Measurements from ENCODE around the gene CACNA2D4.

Gene CACNA2D4

GRCh38 chr12:1913377-1914113, 4.9 kb downstream of the CACNA2D4 start:
- H3K9ac ChIP-seq (ENCODE audit: low read length): no peak overlapping the region
- H3K4me2 ChIP-seq (ENCODE audit: low read length): no peak overlapping the region
- H4K20me1 ChIP-seq (ENCODE audit: insufficient read depth, low read length): no peaks in the 10 kb centered on the region
- no peaks in the 10 kb centered on the region for H3K9me3 ChIP-seq (ENCODE audit: insufficient read depth, low read length)
- 0 out of 2 replicates have a peak, but pooled peaks cover 8% of the 10 kb centered on the region for H3K27me3 ChIP-seq (ENCODE audit: low read depth, low read length)
- no peak overlapping the region for H3K27ac ChIP-seq (ENCODE audit: low read length)
- H3K4me3 ChIP-seq (ENCODE audit: low read length): no peak overlapping the region
- TF ChIP-seq EZH2phosphoT487 (IDR thresholded peaks at IDR 0.05; ENCODE audit: low read depth) (no peak), CTCF (IDR thresholded peaks at IDR 0.05; ENCODE audit: low read depth, low read length) (no peak)
- no peaks in the 10 kb centered on the region for H3K79me2 ChIP-seq (ENCODE audit: low read length)
- H2AFZ ChIP-seq (ENCODE audit: low read depth, low read length): no peak overlapping the region
- H3K36me3 ChIP-seq (replicated peaks; ENCODE audit: low read depth, low read length): no peaks in the 10 kb centered on the region
- peaks cover 12% of the 10 kb centered on the region for H3K4me1 ChIP-seq (ENCODE audit: low read length)

- Histone ChIP-seq H3K4me3 (ENCODE audit: low read length) (no peak overlapping the region), H3K9ac (ENCODE audit: low read length) (no peak overlapping the region), H3K4me1 (ENCODE audit: low read length) (peaks cover 11% of the 10 kb centered on the region), H3K36me3 (replicated peaks; ENCODE audit: low read depth, low read length) (no peaks in the 10 kb centered on the region), H3K79me2 (ENCODE audit: low read length) (no peaks in the 10 kb centered on the region), H4K20me1 (ENCODE audit: insufficient read depth, low read length) (no peaks in the 10 kb centered on the region), H3K4me2 (ENCODE audit: low read length) (no peak overlapping the region), H3K27ac (ENCODE audit: low read length) (no peak overlapping the region), H3K9me3 (ENCODE audit: insufficient read depth, low read length) (no peaks in the 10 kb centered on the region), H2AFZ (ENCODE audit: low read depth, low read length) (no peak overlapping the region), H3K27me3 (ENCODE audit: low read depth, low read length) (0 out of 2 replicates have a peak, but pooled peaks cover 4% of the 10 kb centered on the region)
- TF ChIP-seq CTCF (IDR thresholded peaks at IDR 0.05; ENCODE audit: low read depth, low read length) (no peak), EZH2phosphoT487 (IDR thresholded peaks at IDR 0.05; ENCODE audit: low read depth) (no peak)
Observed at GRCh38 chr12:1912580-1913376, 5.7 kb downstream of the CACNA2D4 start.

- TF ChIP-seq CTCF (IDR thresholded peaks at IDR 0.05; ENCODE audit: low read depth, low read length): no peak
- TF ChIP-seq EZH2phosphoT487 (IDR thresholded peaks at IDR 0.05; ENCODE audit: low read depth): no peak
- Histone ChIP-seq H3K27ac (ENCODE audit: low read length) (no peak overlapping the region), H3K79me2 (ENCODE audit: low read length) (no peaks in the 10 kb centered on the region), H3K4me1 (ENCODE audit: low read length) (peaks cover 6% of the 10 kb centered on the region; the same call in 1 of the 2 replicates), H3K9me3 (ENCODE audit: insufficient read depth, low read length) (no peaks in the 10 kb centered on the region), H3K9ac (ENCODE audit: low read length) (no peak overlapping the region), H3K4me3 (ENCODE audit: low read length) (no peak overlapping the region), H3K27me3 (ENCODE audit: low read depth, low read length) (no peaks in the 10 kb centered on the region), H3K36me3 (replicated peaks; ENCODE audit: low read depth, low read length) (no peaks in the 10 kb centered on the region), H2AFZ (ENCODE audit: low read depth, low read length) (no peak overlapping the region), H3K4me2 (ENCODE audit: low read length) (no peak overlapping the region), H4K20me1 (ENCODE audit: insufficient read depth, low read length) (no peaks in the 10 kb centered on the region)
Observed at GRCh38 chr12:1911598-1912575, 6.6 kb downstream of the CACNA2D4 start.
